ENCODE data around the gene BFSP2.

DNA sequence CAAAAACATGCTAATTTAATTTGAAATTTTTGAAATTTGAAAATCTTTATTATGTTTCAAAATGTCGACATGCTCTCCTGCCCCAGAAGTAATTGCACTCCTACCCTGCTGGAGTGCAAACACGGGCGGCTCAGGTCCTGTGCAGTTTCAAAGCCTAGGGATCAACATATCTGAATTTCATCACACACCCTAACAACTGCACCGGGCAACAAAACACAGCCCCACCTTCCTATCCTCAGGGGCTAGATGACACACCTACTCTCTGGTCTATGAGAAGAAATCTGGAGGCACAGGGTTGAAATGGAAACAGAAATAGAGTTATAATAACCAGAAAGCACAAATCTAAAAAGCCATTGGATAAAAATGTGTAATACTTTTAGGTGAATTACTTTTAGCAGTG lies 61.4 kb downstream of the BFSP2 start:
- no peak for TF ChIP-seq CTCF (IDR thresholded peaks at IDR 0.05; ENCODE audit: low read depth, low read length)
- TF ChIP-seq EZH2phosphoT487 (IDR thresholded peaks at IDR 0.05; ENCODE audit: low read depth): no peak

Data from OCI-LY3 (cell line).